ENCODE results near the gene LNX2. TPM values are rescaled to one million over a fixed set of nuclear protein-coding genes. Genes with fewer than 3 reads are reported as not detected.
"Not testable (repeated sequence)": the region's sequence is repeated elsewhere in the genome, so short reads cannot be mapped to it uniquely, and the experiment has no call there.

Gene LNX2
- polyA plus RNA-seq, 3 donors: 10.7 to 13.7 (median 12.4) TPM

DNA sequence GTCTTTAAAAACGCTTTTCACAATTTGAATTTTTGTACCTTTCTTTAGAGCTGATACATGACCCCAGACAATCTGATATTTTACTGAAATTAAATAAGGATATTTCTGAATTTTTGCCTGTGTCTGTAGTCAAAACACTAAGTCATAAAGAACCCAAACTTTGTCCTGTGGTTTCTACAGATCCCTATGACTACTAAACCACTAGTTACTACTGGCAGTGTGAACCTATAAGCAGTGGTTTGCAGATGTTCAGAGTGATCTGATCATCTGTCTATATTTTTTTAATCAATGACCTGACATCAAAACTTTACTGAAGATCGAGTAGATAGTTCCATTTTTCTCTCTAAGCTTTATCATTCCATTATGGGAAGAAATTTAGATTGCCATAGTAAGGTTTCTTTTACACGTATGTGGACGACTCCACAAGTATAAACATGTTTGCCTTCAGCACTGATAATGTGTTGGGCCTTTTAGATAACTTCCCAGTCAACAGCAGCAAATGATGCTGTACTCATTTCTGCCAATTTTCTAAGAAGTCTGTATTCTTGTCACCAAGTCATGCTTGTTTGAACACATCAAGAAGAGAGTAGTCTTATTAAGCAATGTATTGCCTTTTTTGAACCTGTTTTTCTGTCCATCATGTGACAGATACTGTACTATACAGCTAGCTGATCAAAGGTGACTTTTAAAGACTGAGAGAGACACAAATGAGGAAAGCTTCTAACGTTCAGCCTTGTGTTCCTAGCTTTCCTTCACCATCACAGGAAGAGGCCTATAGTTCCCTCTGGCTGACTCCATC lies 23.2 kb upstream of the LNX2 start:
- no peak for DNase-seq (ENCODE audit: extremely low read depth in 1 of 11, low read depth in 9 of 11, low spot score in 4 of 11)

DNA sequence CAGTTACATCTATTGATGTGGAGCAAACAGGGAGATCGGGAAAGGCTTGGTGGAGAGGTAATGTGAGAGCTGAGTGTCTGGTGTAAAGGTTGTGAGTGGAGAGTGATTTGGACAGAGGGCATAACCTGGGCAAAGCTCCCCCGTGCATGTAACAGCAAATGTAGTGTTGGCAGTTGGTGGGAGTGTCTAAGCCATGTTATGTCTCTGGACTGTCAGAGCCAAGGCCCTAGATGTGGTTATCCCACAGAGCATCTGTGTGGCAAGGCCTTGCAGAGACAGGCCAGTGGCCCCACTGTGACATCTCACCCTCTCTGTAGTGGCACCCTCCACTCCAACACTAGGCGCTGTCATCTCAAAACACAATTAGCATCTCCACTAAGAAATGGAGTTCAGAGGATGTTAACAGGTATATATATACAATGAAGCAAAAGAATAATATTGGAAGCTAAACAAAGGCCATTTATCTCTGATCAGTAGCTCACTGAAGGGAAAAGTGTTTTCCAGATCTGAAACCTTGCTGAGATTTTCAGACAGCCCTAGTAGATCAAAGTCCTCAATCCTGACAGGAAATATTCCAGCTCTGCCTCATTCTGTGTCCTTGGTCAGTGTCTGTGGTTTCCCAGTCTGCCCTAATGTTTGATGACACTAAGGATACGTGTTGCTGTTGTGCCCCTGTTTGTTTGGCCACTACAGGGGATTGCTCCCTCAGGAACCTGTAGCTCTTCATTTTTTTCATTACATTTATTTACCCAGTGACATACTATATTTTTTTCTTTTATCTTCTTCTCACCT lies 21.6 kb upstream of the LNX2 start:
- DNase-seq (ENCODE audit: extremely low read depth in 1 of 11, low read depth in 9 of 11, low spot score in 4 of 11): no peak

DNA sequence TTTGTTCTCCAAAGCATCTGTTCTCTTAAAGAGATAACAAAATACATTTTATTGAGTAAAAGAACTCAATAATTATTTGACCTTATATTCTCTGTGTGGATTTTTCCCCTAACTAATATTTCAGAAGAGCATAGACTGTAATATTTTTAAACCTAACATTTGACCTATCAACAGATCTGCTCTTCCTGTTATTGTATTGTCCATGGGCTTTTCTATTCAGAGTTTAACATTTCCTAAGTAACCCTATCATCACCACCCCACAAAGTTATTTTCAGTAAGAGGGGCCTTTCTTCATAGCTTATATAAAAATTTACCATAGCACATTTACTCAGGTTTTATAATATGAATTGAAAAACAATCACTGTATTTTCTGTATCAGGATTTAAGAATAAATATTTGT lies 18.9 kb upstream of the LNX2 start:
- DNase-seq (ENCODE audit: extremely low read depth in 1 of 11, low read depth in 9 of 11, low spot score in 4 of 11): no peak

DNA sequence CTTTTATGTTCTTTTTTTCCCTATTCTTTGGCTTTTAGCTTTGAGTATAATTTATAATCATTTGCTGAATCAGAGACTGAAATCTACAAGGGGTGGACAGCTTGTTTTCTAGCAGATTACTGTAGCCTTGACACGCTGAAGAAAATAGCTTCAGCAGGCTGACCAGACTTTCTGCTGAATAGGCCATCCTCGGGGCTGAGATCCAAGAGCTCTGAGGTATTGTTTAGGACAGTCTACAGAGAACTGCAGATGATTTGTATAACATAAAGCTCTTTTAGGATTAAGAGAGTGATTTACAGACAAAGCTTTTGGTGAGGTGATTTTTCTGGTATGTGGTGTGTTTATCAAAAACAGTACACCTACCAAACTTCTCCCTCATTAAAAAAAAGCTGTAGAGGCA lies 18.2 kb upstream of the LNX2 start:
- no peak for DNase-seq (ENCODE audit: extremely low read depth in 1 of 11, low read depth in 9 of 11, low spot score in 4 of 11)

DNA sequence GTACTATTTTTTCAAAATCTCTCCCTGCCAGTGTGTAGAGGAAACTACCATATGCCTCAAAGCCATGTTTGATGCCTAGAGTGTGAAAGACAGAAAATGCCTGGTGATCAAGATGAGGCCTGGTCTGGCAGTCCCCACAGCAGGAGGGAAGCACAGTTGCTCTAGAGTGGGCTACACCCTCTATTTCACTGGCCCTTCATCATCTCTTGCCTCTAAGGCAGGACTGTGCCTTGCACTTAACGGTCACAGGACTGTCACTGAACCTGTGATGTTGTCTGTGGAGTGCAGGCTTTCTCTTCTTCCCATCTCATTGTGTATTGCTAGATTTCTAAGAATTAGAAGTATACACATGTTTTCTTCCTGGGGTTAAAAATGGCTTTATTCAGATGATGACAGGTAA lies 17.7 kb upstream of the LNX2 start:
- DNase-seq (ENCODE audit: extremely low read depth in 1 of 11, low read depth in 9 of 11, low spot score in 4 of 11): no peak

DNA sequence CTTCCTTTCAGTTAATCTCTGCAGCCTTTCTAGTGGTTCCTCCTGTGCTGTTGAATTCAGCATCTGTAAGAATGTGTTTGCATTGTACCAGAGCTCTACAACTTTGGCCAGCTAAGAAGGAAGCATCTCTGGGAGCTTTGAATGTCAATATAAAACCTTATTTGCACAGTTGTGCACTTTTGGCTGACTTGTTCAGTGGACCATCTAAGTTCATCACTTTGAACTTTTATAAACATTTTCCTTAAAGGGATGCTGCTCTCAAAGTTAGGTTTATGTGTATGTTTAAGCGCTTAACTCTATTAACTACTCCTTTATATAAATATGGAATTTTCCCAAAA lies 16.9 kb upstream of the LNX2 start:
- DNase-seq (ENCODE audit: extremely low read depth in 1 of 11, low read depth in 9 of 11, low spot score in 4 of 11): no peak

DNA sequence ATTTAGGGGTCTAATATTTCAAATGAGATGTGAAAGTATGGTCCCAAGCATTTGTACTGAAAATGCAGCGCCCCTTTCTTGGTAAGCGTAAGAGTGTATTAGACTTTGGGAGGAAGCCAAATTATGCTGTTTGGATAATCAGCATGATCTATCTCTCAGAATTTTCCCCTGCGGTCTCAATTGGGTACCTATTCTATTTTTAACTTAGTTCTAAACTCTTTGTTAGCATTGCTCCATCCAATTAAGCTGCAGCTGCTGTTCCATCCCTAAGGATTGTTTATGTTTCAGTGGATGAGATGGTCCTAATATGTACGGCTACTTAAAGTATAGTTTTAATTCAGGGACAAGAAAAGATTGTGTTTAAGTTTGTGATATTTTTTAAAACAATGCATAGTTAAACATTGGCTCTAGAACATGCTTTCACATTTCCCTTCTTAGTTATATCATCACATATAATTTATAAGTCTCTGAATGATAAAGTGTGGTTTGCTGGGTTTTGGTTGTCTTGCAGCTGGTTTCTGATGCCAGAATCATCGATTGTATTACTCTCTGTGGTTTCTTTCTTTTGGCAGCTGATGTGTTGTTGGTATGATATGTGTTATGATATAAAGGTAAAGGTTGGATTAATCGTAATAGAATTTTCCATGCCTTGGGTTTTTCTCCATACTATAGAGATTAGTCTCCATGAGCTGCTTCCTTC lies 16.4 kb upstream of the LNX2 start:
- no peak for DNase-seq (ENCODE audit: extremely low read depth in 1 of 11, low read depth in 9 of 11, low spot score in 4 of 11)

DNA sequence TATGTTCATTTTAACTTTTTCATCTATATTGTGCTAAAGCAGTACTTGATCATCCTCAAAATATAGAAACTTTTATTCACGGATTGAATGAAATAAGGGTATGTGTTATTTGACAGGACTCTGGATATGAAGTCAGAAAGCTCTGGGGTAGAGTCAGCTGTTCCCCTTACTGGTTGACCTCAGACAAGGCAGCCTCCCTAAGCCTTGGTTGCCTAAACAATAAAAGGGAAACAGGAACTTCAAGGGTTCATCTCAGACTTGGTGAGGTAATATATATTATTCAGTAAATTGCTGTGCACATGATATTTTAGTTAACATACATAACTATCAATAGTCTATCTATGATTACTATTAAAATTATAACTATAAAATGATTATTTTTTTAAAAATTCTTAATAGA lies 14.9 kb upstream of the LNX2 start:
- DNase-seq (ENCODE audit: extremely low read depth in 1 of 11, low read depth in 9 of 11, low spot score in 4 of 11): no peak

DNA sequence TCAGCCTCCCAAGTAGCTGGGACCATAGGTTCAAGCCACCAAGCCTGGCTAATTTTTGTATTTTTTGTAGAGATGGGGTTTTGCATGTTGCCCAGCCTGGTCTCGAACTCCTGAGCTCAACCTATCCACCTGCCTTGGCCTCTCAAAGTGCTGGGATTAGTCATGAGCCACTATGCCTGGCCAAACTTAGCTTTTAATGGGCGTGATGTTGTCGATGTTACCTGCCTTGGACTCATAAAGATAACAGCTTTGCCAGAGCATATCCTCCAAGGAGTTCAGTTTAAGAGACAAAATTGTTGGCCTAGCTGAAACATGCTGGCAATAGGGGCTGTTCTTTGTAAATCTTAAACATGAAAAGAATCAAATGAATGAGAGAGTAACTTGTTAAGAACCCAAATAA lies 14.5 kb upstream of the LNX2 start:
- no peak for DNase-seq (ENCODE audit: extremely low read depth in 1 of 11, low read depth in 9 of 11, low spot score in 4 of 11)

DNA sequence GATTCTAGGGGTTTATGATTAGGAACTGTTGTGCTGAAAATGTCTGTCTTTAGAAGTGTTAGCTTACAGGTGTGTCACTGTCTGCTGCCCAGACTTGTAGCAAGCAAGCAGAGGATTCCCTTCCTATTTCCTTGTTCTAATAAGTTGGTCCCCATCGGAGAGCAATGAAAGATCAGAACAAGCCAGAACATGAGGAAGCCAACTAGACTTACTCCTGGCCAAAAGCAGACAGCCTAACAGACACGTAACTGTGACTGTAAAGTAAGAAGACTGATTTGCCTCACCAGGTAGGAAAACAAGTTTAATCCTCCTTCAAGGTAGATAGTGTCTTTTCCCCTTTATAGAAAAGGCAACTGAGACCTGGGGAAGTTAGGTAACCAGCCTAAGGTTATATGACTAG lies 13.9 kb upstream of the LNX2 start:
- no peak for DNase-seq (ENCODE audit: extremely low read depth in 1 of 11, low read depth in 9 of 11, low spot score in 4 of 11)

DNA sequence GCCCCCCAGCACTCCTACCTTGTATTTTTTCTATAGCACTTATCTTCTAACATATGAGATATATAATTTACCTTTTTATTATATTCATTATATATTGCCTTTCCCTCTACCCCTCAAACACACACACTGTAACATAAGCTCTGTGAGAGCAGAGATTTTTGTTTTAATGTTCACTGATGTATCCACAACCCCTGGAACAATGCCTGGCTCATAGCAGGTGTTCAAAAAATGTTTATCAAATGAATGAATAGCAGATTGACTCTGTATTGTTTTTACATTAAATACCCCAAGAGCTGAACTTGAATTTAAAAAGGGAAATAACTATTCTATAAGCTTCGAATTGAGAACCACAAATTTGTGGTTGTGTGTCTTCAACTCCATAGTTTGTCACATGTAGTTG lies 12.3 kb upstream of the LNX2 start:
- DNase-seq (ENCODE audit: extremely low read depth in 1 of 11, low read depth in 9 of 11, low spot score in 4 of 11): no peak

DNA sequence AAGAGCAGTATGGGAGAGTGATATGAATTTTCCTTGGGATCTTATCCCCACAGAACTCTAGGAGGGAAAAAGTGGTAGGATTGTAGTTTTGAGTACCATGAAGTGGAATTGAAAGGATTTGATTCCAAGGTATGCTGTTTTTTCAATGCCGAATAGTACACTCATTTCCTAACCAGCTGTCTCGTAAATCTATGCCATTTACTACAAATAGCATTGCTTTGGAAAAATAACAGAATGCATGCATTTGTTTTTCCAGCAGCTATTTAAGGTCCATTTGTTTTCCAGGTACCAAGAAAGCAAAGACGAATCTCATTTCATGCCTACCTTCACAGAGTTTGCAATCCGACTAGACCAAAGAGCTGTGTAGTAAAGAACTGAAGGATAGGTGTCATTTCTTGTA lies 11.9 kb upstream of the LNX2 start:
- no peak for DNase-seq (ENCODE audit: extremely low read depth in 1 of 11, low read depth in 9 of 11, low spot score in 4 of 11)

DNA sequence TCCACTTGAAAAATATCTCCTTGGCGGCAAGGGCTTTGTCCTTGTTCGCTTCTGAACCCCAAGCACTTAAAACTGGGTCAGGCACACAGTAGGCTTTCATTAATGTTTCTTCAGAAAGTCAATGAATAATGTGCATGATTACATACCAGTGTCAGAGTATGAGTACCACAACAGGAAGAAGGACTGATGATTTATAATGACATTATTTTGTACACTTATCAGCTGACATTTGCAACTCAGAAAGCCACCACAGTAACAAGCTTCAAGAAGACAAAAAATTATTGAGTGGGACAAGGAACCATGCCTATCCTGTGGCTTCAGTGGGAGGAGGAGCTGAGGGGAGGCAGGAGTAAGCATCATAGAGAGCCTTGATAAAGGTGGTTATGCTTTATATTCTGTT lies 11.3 kb upstream of the LNX2 start:
- no peak for DNase-seq (ENCODE audit: extremely low read depth in 1 of 11, low read depth in 9 of 11, low spot score in 4 of 11)

DNA sequence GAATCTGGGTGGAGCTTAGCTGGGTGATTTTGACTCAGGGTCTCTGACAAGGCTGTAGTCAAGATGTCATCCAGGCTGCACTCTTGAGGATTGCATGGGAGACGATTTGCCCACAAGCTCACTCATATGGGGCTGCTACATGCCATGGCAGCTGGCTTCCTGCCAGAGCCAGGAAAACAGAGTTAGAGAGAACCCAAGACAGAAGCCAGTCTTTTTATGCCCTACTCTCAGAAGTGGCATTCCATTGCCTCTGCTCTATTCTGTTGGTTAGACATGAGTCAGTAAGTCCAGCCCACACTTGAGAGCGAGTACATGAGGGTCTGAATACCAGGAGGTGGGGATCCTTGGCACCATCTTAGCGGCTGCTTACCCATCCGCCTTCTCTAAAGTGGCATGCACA lies 10.8 kb upstream of the LNX2 start:
- no peak for DNase-seq (ENCODE audit: extremely low read depth in 1 of 11, low read depth in 9 of 11, low spot score in 4 of 11)

DNA sequence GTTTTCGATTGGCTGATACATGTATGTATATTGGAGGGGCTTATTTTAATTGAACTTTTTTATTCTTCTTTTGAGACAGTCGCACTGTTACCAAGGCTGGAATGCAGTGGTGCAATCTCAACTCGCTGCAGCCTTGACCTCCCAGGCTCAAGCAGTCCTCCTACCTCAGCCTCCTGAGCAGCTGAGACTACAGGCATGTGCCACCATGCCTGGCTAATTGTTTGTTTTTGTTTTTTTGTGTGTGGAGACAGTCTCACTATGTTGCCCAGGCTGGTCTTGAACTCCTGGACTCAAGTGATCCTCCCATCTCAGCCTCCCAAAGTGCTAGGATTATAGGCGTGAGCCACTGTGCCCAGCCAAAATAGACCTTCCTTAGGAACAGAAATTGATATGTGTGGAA lies 8.4 kb upstream of the LNX2 start:
- not testable (repeated sequence) for DNase-seq (ENCODE audit: extremely low read depth in 1 of 11, low read depth in 9 of 11, low spot score in 4 of 11)

DNA sequence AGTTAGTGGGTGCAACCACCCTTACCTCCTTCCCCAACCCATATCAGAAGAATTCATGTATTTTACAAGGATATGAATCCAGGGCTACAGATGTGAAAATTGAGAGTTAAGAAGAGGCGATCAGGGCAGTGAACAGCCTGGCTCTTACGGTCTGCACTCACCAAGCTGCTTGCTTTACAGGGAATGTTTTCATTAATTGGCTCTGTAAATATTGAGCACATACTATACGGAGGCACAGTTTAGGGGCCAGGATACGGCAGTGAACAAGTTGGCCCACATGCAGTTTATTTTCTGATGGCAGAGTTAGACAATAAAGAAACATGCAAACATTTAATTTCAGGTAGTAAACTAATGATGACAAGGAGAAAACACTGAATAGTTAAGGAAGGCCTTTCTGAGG lies 7.8 kb upstream of the LNX2 start:
- no peak for DNase-seq (ENCODE audit: extremely low read depth in 1 of 11, low read depth in 9 of 11, low spot score in 4 of 11)

DNA sequence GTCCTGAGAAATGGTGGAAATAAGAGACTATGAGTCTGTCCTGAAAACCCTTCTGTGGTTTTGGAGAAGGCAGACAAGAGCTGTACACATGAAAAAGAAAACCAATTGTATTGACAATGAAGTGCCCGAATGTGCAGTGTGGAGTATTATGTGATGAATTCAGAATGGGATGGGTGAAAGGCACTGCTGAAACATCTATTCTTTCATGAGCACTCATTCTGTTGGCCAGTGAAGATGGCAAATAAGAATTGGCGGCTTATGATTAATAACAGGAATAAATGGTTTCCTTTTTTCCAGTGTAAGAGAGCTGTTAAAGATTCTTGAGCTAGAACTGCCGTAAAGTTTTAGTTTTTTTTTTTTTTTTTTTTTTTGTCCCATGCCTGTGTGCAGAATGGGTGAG lies 7.1 kb upstream of the LNX2 start:
- DNase-seq (ENCODE audit: extremely low read depth in 1 of 11, low read depth in 9 of 11, low spot score in 4 of 11): no peak

DNA sequence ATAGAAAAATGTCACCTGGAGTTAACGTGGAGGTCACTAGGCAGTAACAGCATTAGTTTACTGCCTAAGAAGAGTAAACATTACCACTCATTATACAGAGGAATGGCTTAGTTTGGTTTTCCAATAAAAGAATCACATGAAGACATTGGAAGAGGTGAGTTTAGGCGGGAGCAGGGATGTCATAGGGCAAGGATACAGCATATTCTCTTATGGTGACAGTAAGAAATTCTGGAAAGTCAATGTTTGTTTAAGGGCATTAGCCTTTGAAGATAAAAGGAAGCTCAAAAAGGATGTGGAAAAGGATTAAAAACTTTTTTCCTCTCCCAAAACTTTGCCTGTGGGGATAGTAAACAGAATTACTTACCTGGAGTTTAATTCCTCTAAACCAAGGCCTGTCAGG lies 5.5 kb upstream of the LNX2 start:
- no peak for DNase-seq (ENCODE audit: extremely low read depth in 1 of 11, low read depth in 9 of 11, low spot score in 4 of 11)

DNA sequence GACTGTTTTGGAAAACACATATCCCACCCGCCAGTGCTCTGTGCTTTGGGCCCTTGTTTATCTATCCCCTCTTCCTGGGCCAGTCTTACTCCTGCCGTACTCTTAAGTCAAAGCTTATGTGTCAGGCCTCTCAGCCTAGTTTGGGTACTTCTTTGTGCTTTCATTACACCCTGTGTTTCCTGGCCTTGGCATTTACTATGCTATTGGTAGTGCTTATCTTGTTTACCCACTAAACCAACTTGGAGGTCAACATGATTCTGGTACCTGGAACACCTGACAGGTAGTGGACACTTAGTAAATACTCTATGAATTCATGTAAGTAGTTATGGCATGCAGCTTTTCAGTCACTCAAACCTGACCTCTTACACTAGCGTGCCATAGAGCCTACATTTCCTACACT lies 3.7 kb upstream of the LNX2 start:
- no peak for DNase-seq (ENCODE audit: extremely low read depth in 1 of 11, low read depth in 9 of 11, low spot score in 4 of 11)

DNA sequence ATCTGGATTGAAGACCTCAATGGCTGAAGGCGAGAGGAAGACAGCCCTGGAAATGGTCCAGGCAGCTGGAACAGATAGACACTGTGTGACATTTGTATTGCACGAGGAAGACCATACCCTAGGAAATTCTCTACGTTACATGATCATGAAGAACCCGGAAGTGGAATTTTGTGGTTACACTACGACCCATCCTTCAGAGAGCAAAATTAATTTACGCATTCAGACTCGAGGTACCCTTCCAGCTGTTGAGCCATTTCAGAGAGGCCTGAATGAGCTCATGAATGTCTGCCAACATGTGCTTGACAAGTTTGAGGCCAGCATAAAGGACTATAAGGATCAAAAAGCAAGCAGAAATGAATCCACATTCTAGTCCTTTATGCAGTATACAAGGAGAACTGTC lies 2.6 kb upstream of the LNX2 start:
- DNase-seq (ENCODE audit: extremely low read depth in 1 of 11, low read depth in 9 of 11, low spot score in 4 of 11): no peak
